ENCODE data around the gene AKAP3. TPM values are rescaled to one million over a fixed set of nuclear protein-coding genes. Genes with fewer than 3 reads are reported as not detected.

AKAP3 gene
- polyA plus RNA-seq, 2 of the 4 experiments (the other 2 are of a cell fraction): 0.37 to 0.59 TPM

DNA sequence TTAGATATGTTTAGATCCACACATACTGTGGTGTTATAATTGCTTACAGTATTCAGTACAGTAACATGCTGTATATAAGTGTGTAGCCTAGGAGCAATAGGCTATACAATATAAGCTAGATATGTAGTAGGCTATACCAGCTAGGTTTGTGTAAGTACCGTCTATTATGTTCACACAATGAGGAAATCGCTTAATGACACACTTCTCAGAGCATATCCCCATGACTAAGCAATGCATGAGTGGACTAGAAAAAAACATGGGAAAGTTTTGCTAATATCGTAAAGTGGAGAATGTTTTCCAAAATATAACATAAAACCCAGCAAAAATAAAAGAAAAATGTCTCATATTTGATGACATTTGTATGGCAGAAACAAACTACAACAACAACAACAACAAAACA is 27.3 kb downstream of the AKAP3 start:
- H3K4me1 ChIP-seq: no peaks in the 10 kb centered on the region
- TF ChIP-seq BCL3 (IDR thresholded peaks at IDR 0.05) (no peak), SMC3 (IDR thresholded peaks at IDR 0.05) (no peak), TFCP2L1 (CRISPR knock-in tag; IDR thresholded peaks at IDR 0.05) (no peak), HOXB5 (CRISPR knock-in tag; IDR thresholded peaks at IDR 0.05) (no peak), CBX8 (IDR thresholded peaks at IDR 0.05) (no peak), KDM1A (IDR thresholded peaks at IDR 0.05; ENCODE audit: low read depth) (no peak), HDAC2 (IDR thresholded peaks at IDR 0.05) (no peak), SREBF2 (IDR thresholded peaks at IDR 0.05) (no peak), FOSL2 (IDR thresholded peaks at IDR 0.05) (no peak), FOSL2 (CRISPR knock-in tag; IDR thresholded peaks at IDR 0.05) (no peak), EP300 (IDR thresholded peaks at IDR 0.05) (no peak), MYC (IDR thresholded peaks at IDR 0.05; ENCODE audit: borderline replicate concordance, low read length) (no peak)
- TF ChIP-seq, protein P1, sequence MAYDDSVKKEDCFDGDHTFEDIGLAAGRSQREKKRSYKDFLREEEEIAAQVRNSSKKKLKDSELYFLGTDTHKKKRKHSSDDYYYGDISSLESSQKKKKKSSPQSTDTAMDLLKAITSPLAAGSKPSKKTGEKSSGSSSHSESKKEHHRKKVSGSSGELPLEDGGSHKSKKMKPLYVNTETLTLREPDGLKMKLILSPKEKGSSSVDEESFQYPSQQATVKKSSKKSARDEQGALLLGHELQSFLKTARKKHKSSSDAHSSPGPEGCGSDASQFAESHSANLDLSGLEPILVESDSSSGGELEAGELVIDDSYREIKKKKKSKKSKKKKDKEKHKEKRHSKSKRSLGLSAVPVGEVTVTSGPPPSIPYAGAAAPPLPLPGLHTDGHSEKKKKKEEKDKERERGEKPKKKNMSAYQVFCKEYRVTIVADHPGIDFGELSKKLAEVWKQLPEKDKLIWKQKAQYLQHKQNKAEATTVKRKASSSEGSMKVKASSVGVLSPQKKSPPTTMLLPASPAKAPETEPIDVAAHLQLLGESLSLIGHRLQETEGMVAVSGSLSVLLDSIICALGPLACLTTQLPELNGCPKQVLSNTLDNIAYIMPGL (CRISPR knock-in tag; IDR thresholded peaks at IDR 0.05; ENCODE audit: borderline replicate concordance): no peak
- ChIA-PET CTCF (interaction anchor here (1.8 kb wide), 1 partner anchor 17 kb away, joined by 7 read pairs; no protein-coding TSS in a partner anchor), POLR2A (no interaction called here)
- WGBS (ENCODE audit: missing lambda C conversion rate): 50% methylated on average over 3 of the region's 3 CpGs
- FAIRE-seq (no peak), DNase-seq (ENCODE audit: low read depth in 1 of 2, low spot score in 1 of 2) (no peak), ATAC-seq (no peak)
- H3K9me3 ChIP-seq: no peaks in the 10 kb centered on the region
- no peak overlapping the region for H3K4me3 ChIP-seq
- H3K4me2 ChIP-seq: no peak overlapping the region
- H3K27ac ChIP-seq: no peak overlapping the region

- ATAC-seq: no peak
- no peak for DNase-seq (ENCODE audit: low read depth in 1 of 2, low spot score in 1 of 2)
- ChIA-PET CTCF (interaction anchor here (1.3 to 2.1 kb wide), 2 partner anchors 11 to 15 kb away, joined by 3 to 6 read pairs; no protein-coding TSS in a partner anchor), POLR2A (no interaction called here)
- TF ChIP-seq HDAC2 (IDR thresholded peaks at IDR 0.05) (no peak), EP300 (IDR thresholded peaks at IDR 0.05) (no peak), USF2 (IDR thresholded peaks at IDR 0.05) (no peak), GATA3 (IDR thresholded peaks at IDR 0.05; ENCODE audit: borderline replicate concordance) (no peak), RARB (CRISPR knock-in tag; IDR thresholded peaks at IDR 0.05) (no peak), HES2 (IDR thresholded peaks at IDR 0.05) (no peak), ZSCAN20 (CRISPR knock-in tag; IDR thresholded peaks at IDR 0.05) (no peak), CEBPB (IDR thresholded peaks at IDR 0.05) (no peak), JUN (IDR thresholded peaks at IDR 0.05) (no peak), HOXB13 (CRISPR knock-in tag; IDR thresholded peaks at IDR 0.05; ENCODE audit: low read depth) (no peak)
- TF ChIP-seq, protein P2, sequence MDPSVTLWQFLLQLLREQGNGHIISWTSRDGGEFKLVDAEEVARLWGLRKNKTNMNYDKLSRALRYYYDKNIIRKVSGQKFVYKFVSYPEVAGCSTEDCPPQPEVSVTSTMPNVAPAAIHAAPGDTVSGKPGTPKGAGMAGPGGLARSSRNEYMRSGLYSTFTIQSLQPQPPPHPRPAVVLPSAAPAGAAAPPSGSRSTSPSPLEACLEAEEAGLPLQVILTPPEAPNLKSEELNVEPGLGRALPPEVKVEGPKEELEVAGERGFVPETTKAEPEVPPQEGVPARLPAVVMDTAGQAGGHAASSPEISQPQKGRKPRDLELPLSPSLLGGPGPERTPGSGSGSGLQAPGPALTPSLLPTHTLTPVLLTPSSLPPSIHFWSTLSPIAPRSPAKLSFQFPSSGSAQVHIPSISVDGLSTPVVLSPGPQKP (IDR thresholded peaks at IDR 0.05; ENCODE audit: low read depth, low read length): no peak
- TF ChIP-seq, protein P3, sequence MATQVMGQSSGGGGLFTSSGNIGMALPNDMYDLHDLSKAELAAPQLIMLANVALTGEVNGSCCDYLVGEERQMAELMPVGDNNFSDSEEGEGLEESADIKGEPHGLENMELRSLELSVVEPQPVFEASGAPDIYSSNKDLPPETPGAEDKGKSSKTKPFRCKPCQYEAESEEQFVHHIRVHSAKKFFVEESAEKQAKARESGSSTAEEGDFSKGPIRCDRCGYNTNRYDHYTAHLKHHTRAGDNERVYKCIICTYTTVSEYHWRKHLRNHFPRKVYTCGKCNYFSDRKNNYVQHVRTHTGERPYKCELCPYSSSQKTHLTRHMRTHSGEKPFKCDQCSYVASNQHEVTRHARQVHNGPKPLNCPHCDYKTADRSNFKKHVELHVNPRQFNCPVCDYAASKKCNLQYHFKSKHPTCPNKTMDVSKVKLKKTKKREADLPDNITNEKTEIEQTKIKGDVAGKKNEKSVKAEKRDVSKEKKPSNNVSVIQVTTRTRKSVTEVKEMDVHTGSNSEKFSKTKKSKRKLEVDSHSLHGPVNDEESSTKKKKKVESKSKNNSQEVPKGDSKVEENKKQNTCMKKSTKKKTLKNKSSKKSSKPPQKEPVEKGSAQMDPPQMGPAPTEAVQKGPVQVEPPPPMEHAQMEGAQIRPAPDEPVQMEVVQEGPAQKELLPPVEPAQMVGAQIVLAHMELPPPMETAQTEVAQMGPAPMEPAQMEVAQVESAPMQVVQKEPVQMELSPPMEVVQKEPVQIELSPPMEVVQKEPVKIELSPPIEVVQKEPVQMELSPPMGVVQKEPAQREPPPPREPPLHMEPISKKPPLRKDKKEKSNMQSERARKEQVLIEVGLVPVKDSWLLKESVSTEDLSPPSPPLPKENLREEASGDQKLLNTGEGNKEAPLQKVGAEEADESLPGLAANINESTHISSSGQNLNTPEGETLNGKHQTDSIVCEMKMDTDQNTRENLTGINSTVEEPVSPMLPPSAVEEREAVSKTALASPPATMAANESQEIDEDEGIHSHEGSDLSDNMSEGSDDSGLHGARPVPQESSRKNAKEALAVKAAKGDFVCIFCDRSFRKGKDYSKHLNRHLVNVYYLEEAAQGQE (IDR thresholded peaks at IDR 0.05): no peak
- WGBS (ENCODE audit: missing lambda C conversion rate): 94% methylated on average over 9 of the region's 9 CpGs
- Histone ChIP-seq H3K4me3 (no peak overlapping the region), H3K27ac (no peak overlapping the region), H3K9me3 (no peaks in the 10 kb centered on the region), H3K4me2 (no peak overlapping the region), H3K4me1 (no peaks in the 10 kb centered on the region)
- FAIRE-seq: no peak
Measured at GRCh38 chr12:4615667-4616066, 33.2 kb downstream of the AKAP3 start.
